PFSK-1 (cell line): ENCODE results near the gene LTBP2.

Experiments
- FOXP2 ChIP-seq: optimal IDR thresholded peaks from 2 replicates; pipeline ENCODE3; 2011; ENCODE audit warnings: borderline replicate concordance, control low read depth, inconsistent platforms; ENCODE audit not compliant: insufficient read depth; ENCODE audit errors: extremely low read length, extremely low read depth
- POLR2AphosphoS5 ChIP-seq: IDR thresholded peaks from 2 replicates; pipeline ENCODE4 v1.6.1; 2012; ENCODE audit warnings: low read depth, mild to moderate bottlenecking, control low read depth, low read length, moderate library complexity
- SIN3A ChIP-seq: IDR thresholded peaks from 2 replicates; pipeline ENCODE4 v1.6.1; 2012; ENCODE audit warnings: mild to moderate bottlenecking, low read length, moderate library complexity, borderline replicate concordance; ENCODE audit not compliant: insufficient read depth
- TAF1 ChIP-seq: IDR thresholded peaks from 2 replicates; pipeline ENCODE4 v1.6.1; 2012; ENCODE audit warnings: low read length, control low read depth, borderline replicate concordance; ENCODE audit not compliant: insufficient read depth
- TF ChIP-seq, protein P1 (sequence below), 2 experiments: IDR thresholded peaks; 2 replicates each; pipeline versions ENCODE4 v1.6.1 to v1.8.0; 2011 to 2012; ENCODE audit warnings: low read depth in 2 of 2, low read length in 2 of 2, control low read depth in 1 of 2, inconsistent platforms in 1 of 2, mild to moderate bottlenecking in 1 of 2, moderate library complexity in 1 of 2; ENCODE audit not compliant: insufficient read depth in 1 of 2

- TF ChIP-seq TAF1 (no peak), POLR2AphosphoS5 (no peak), SIN3A (no peak), FOXP2 (no peak)
- TF ChIP-seq, protein P1, sequence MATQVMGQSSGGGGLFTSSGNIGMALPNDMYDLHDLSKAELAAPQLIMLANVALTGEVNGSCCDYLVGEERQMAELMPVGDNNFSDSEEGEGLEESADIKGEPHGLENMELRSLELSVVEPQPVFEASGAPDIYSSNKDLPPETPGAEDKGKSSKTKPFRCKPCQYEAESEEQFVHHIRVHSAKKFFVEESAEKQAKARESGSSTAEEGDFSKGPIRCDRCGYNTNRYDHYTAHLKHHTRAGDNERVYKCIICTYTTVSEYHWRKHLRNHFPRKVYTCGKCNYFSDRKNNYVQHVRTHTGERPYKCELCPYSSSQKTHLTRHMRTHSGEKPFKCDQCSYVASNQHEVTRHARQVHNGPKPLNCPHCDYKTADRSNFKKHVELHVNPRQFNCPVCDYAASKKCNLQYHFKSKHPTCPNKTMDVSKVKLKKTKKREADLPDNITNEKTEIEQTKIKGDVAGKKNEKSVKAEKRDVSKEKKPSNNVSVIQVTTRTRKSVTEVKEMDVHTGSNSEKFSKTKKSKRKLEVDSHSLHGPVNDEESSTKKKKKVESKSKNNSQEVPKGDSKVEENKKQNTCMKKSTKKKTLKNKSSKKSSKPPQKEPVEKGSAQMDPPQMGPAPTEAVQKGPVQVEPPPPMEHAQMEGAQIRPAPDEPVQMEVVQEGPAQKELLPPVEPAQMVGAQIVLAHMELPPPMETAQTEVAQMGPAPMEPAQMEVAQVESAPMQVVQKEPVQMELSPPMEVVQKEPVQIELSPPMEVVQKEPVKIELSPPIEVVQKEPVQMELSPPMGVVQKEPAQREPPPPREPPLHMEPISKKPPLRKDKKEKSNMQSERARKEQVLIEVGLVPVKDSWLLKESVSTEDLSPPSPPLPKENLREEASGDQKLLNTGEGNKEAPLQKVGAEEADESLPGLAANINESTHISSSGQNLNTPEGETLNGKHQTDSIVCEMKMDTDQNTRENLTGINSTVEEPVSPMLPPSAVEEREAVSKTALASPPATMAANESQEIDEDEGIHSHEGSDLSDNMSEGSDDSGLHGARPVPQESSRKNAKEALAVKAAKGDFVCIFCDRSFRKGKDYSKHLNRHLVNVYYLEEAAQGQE (IDR thresholded peaks at IDR 0.05; ENCODE audit: insufficient read depth in 1 of 2, low read depth in 2 of 2, low read length in 2 of 2) = no peak
These were observed 107.6 kb downstream of the LTBP2 start for GRCh38 chr14:74504412-74504811.
